SIG-M5 treated with dmso at 0.1 percent for 504 hours (cell line): ENCODE data around the gene PPARG.
"Not testable (repeated sequence)": the region's sequence is repeated elsewhere in the genome, so short reads cannot be mapped to it uniquely, and the experiment has no call there.

Experiments
- DNase-seq: peaks from one replicate; lab custom pipeline; 2025; ENCODE audit not compliant: unreplicated experiment; lab: John Stamatoyannopoulos, UW

PPARG gene

GRCh38 chr3:12477256-12477655, 188.4 kb downstream of the PPARG start:
- no peak for DNase-seq

GRCh38 chr3:12478326-12478725, 189.5 kb downstream of the PPARG start:
- DNase-seq, result no peak

- DNase-seq, result not testable (repeated sequence)
Measured at GRCh38 chr3:12479198-12479597, 190.3 kb downstream of the PPARG start.

GRCh38 chr3:12479919-12480427, 191.1 kb downstream of the PPARG start:
- peak; percentile 77 for DNase-seq

- no peak for DNase-seq
Measured at GRCh38 chr3:12483410-12483809, 194.5 kb downstream of the PPARG start.

GRCh38 chr3:12483872-12484197, 195.0 kb downstream of the PPARG start:
- DNase-seq, result no peak
